Medulla oblongata (tissue), 1 donor: Measurements from ENCODE around the gene UGT1A10.

ENCODE experiments used
- DNase-seq: peaks from one replicate; pipeline ENCODE4 v3.0.0-alpha.2; 2015; ENCODE audit errors: extremely low spot score

UGT1A10 gene

DNA sequence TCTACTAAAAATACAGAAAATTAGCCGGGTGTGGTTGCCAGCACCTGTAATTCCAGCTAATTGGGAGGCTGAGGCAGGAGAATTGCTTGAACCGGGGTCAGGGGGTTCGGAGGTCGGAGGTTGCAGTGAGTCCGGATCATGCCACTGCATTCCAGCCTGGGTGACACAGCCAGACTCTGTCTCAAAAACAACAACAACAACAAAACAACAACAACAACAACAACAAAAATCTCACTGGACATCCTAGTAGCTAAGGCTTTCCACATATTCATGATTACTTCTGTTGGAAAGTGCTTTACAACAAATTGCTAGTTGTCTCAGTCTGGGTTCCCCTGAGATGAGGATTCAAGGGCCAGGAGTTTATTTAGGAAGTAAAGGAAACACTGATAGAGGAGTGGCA is 137.6 kb downstream of the UGT1A10 start:
- no peak for DNase-seq

DNA sequence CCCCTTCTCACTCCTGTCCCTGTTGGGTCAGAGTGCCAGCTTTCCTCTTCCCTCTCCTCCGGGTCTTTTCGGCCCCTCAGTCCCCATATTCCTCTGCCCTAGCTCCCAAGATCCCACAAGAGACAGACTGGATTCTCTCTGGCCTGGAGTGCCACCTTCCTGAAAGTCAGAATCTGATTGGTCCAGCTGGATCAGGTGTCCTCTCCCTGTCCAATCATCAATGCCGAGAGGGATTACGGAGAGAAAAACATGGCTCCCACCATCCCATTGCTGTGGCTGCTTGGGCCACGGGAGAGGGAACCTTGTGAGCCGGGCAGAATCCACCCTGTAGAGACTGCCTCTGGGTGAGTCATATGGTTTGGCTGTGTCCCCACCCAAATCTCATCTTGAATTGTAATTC is 139.2 kb downstream of the UGT1A10 start:
- DNase-seq, result no peak

DNA sequence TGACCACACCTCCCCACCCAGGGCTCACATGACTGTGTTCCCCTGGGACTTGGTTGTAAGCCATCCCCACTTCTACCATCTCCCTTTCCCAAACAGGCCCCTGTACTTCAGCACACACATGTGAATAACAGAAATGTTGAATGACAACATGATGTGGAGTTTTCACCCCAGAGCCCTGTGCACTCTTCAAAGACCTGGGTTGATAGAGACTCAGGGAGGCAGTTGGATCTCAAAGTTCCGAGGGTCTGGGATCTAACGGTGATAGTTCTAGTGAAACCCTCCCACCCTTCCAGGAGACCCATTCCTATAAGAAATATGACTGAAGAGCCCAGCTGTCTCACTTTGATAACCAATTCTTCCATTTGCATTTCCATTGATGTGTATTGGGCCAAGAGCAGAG is 141.8 kb downstream of the UGT1A10 start, which contains the start of gene MROH2A:
MROH2A (plus strand) TSS at position 301 of the 400 bp plus-strand sequence. CDS start 1,029 bp downstream, outside the sequence.
- no peak for DNase-seq

DNA sequence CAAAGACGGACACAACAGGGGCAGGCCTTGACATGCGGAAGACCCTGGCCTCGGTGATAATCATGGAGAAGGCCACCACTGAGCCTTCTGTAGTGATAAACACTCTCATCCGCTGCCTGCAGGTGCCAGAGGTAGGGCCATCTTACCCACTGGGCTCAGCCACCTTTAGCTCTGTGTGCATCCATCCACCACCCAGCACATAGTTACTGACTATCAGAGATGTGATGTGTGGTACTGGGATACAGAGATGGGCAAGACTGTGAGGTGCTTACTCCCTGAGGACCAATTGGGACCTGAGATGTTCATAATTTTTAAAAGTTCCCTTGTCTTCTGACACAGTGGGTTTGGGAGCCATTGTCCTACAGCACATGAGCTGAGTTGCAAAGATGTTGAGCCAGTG is 143.5 kb downstream of the UGT1A10 start:
- DNase-seq, result no peak

DNA sequence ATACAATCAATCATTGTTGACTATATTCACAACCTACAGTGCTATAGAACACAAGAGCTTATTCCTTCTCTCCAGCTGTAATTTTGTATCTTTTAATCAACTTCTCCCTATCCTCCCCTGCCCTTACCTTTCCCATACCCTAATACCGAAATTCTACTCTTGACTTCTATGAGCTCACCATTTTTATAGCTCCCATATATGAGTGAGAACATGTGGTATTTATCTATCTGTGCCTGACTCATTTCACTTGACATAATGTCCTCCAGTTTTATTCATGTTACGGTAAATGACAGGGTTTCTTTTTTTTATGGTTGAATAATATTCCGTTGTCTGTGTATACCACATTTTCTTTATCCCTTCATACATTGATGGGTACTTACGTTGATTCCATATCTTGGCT is 144.5 kb downstream of the UGT1A10 start:
- no peak for DNase-seq

DNA sequence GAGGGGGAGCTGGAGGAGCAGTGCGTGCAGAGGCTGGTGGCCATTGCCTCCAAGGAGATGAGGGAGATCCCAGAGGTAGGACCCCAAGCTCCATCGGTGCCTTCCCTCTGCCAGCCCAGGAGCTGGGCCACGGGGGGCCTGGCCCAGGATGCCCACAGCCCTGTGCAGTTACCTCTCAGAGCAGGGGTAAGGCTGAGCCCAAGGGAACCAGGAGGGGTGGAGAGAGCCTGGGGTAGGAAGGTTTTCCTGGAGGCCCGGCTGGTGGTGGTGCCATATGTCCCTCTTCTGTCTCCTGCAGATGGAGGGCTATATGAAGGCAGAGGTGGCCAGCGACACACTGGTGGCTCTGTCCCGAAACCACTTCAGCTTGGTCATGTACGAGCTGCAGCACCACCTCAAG is 153.3 kb downstream of the UGT1A10 start:
- no peak for DNase-seq

DNA sequence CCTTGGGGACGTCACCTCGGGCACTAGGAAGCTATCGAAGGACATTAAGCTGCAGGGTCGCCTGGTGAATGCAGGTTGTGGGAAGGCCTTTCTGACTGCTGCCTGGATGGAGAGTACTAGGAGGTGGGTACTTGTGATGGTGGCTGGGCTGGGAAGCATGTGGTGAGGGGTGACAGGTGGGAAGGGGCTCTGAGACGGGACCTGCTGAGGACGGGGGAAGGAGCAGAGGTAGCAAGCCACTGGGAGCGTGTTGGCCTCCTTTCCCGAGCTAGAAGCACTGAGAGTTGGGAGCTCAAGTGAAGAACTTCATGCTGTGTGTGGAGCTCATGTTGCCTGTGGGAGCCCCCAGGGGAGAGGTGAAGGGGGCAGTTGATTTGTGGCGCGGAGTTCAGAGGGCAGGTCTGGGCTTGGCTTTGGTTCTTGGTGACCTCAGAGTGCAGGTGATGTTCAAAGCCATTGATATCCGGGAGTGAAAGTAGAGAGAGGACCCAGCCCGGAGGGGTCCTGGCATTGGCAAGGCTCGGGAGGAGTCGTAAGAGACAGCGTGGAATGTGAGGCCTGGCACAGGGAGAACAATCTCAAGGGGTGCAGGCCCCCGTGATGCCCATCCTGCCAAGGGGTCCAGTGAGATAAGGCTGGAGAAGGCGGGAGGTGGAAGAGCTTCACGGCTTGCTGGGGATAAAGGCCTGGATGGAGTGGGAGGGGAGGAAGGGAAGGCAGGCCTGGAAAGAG is 155.1 kb downstream of the UGT1A10 start:
- DNase-seq, result no peak

DNA sequence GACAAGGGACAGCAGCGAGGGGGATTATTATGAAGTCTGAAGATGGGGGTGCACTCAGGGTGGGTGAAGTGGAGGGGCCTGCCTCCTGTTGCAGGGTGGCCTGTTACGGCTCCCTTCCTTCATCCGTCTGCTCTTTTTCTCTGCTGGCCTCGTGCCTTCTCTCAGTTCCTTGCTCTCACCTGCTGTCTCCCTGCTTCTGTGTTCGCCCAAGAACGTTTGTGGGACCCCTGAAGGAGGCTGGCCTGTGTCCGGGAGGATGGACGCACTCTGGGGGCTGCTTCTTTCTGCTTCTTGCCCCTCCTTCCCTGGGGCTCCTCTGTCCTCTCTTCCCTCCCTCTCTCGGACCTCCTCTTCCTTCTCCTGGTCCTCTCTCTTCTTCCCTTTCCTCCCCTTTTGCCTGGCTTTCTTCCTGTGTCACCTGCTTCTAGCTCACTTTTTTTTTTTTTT is 155.7 kb downstream of the UGT1A10 start:
- no peak for DNase-seq

DNA sequence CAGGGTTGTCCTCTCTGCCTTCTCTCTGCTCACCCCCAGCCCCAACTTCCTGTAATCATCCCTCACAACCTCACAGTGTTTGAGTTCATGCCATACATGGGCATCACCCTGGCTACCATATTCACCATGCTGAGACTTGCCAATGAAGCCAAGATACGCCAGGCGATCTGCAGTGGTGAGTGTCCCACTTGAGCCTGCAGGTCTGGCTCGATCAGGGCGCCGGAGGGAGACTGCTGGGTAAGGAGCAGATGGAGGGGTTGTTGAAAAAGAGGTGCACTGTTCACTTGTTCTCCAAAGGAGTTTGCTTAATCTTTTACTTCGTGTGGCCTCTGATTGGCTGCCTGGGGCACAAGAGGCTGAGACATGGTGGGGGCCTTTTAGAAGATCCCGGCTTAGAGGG is 156.5 kb downstream of the UGT1A10 start:
- DNase-seq, result no peak

DNA sequence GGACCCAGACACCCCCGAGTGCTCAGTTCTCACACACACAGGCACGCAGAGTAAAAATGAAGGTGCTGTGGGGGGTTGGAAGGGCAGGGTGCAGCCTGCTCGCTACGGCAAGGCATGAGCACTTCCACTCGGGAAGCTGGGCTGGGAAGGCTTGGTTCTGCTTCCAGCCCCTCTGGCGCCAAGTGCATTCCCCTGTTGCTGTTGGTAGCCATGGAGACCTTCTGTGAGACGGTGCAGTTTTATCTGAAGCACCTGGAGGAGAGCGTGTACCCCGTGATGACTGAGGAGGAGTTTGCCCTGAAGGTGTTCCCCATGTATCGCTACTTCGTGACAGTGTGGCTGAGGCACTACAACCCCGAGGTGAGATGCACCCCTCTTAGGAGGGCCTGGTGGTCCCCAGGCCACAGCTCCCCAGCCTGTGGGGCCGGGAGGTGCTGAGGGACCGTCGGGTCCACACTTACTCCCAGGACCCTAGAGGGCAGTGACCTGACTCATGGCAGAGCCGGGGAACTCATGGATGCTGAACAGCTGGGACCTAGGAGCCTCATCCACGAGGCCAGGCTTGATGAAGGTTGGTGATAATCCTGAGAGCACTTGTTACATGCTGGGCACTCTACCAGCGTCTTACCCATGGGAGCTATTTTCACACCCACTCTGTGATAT is 157.3 kb downstream of the UGT1A10 start:
- DNase-seq, result no peak

DNA sequence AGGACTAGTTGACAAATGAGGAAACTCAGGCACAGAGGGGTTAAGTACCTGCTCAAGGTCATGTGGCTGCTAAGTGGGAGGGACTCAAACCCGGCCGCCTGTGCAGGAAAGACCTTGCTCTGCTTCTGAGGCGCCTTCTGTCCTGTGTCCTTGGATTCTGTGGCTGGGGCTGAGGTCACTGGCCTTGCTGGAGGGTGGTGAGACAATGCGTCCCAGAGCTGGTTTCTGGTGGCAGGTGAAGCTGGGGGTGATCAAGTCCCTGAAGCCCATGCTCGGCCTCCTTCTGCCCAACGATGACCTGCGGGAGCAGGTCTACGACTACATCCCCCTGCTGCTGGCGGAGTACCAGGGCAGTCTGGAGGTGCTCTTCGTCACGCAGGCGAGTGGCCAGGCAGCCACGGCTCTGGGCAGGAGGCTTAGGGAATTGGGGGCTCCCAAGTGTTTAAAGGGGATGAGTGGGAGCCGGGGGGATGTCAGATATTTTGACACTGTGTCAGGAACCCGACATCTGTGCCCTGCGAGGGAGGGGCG is 157.9 kb downstream of the UGT1A10 start:
- DNase-seq, result no peak

DNA sequence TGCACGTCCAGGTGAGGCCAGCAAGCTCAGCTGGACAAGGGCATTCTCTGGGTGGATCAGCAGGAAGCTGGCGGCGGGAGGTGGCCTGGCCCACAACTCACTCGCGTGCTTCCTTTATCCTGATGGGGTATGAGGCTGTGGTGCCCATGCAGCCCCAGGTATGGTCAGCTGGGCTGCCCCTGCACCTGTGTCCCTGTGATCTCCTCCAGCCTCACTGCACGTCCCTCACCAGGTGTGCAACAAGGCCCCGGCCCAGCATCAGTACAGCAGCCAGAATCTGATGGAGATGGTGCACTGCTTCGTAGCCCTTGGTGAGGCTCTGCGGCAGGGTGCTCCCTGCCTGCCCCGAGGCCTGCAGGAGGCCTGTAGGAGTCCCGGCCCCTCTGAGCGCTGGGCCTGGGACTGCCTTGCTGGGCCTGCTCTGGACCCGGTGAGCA is 159.5 kb downstream of the UGT1A10 start:
- DNase-seq, result no peak

DNA sequence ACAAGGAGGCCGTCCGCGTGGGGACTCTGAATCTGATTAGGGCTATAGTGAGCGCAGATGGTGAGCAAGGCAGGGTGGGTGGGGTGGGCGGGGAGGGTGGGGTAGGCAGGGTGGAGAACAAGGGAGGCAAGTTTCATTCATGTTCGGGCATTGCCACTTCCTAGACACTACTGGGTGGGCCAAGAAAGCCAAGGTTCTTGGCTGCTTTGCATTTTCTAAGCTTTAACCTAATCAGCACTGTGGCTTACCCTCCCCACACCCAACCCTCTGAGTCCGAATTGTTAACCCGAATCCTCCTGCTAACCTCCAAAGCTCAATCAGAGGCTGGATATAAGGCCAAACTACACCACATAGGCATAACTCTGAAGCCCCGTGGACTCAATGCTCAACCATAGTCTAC is 160.0 kb downstream of the UGT1A10 start:
- DNase-seq, result no peak

DNA sequence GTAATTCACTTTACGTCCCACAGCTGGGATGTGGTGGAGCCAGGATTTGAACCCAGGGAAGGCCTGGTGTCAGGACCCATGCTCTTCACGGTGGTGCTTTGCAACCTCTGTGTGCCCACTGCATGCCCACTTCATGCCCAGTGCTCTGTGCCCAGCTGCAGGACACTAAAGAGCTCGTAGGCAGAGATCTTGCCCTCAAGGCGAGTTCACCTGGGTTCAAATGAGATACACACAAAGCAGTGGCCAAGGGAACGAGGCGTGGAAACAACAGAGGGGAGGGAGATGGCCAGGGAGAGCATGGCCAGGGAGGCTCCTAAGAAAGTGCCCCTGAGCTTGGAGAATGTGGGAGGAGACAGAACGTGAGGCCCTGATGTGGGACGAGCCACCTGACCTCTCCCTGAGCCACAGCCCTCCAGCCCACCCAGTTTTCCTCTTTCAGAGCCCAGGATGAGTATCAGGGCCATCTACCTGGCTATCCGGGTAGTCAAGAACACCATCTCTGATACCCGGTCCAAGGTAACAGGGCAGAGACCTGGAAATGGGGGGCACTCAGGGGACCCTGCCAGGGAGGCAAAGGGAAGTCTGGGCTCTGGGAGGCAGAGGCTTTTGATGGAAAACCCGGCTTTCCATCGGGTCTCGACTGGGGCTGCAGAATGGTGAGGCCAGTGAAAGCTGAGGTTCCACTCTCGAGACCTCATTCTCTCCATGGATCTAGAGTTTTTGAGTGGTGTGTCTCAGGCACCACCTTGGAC is 162.3 kb downstream of the UGT1A10 start:
- no peak for DNase-seq

DNA sequence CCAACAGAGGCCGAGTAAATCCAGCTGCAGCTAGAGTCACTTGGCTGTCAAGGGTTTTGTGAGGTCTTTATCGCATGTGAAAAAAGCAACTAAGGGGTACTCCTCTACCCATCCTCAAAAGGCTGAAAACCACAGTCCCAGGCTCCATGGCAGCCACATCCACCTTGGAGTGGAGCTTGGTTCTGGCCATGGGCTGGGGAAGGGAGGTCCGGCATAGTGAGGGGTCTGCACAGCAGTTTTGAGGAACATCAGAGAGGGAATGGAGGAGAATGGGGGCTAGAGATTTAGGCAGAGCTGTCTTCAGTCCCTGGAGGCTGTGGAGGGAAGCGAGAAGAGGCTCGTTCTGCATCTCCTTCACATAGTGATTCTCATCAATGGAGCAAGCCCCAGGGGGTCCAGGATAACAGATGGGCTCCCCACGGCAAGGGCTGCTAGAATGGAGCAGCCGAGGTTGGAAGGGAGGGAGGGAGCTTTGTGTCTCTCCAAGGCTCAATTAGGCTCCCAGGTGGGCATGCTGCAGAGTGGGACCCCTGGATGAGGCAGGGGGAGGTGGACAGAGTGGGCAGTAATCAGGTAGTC is 162.9 kb downstream of the UGT1A10 start:
- no peak for DNase-seq

DNA sequence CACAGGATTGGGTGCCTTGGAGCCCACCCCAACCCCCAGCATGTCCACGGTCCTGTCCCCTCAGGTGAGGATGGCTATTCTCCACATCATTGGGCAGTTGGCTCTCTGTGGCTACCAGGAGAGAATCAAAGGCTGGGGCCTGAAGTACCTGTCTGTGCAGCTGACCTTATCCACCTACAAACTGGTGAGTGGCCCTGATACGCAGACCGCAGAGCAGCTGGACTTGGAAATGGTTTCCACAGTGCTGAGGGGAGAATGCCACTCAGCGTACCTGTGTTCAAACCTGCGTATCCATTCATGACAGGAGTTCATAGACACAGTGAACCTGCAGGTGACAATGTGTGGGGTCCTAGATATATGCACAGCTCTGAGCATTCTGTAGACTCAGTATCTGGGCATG is 163.5 kb downstream of the UGT1A10 start:
- DNase-seq, result no peak

DNA sequence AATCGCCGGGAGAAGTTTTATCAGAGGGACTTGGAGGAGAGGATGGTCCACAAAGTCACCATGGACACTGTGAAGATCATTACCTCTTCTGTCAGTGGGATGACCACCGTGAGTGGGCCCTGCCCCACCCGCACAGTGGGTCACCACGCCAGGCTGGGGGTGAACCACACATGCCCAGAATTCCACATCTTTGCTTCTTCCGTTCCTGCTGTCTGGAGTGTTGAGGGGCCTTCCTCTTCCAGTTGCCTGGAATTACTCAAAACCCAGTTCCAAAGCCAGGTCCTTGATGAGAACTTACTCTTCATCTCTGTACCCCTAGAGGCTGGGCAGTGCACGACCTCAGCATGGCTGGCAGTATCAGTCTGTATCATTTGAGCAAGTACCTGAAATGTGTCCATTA is 164.0 kb downstream of the UGT1A10 start:
- no peak for DNase-seq

DNA sequence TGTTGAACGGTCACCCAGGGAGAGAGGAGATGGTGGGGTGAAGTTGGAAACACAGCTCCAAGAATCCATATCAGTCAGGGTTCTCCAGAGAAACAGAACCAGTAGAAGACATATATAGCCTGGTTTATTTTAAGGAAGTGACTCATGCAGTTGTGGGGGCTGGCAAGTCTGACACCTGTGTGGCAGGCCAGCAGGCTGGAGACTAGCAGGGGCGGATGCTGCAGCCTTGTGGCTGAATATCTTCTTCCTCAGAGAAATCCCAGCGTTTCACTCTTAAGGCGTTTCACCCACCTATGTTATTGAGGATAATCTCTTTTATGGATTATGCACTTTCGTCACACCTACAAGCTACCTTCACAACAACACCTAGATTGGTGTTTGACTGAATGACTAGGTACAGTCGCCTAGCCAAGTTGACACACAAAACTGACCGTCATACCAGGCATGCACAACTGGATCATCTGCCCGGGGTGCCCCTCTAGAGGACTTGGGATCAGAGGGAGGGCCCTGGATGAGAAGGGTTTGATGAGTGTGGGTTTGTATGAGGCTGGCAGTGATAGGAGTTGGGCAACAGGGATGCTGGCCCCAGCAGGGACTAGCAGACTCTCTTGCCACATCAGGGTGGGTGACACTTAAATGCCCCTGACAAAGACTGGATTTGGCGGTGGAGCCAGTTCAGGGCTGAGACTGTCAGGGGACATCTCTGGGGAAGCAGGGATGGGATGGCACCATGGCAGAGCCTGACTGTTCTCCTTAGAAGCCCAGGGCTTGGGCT is 165.3 kb downstream of the UGT1A10 start:
- DNase-seq, result no peak

DNA sequence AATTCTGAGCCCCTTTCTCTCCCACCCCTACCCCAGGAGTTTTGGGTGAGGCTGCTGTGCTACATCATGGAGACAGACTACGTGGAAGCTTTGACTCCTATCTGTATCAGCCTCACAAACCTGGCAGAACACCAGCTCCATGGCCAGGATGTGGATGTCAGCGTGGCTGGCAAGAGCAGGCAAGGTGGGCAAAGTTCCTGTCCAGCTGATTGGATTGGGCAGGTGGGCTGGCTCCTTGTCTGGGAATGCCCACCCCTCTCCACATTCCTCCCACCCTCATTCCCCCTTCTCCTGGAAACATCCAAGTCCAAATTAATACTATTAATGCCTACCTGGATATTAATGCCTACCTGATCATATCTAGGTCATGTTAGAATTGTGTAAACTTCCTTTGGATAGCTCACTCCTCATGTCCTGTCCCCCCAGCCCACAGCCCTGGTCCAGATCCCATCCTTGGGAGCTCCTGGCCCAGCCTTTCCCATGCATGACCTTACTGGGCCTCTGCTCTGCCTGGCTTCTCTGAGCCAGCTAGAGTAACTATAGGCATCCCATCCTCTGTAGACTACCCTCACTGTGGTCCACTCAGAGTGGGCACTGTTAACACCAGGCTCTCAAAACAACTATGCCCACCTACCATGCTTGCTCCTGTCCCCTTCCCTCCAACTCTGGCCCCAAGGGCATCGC is 166.0 kb downstream of the UGT1A10 start:
- no peak for DNase-seq

DNA sequence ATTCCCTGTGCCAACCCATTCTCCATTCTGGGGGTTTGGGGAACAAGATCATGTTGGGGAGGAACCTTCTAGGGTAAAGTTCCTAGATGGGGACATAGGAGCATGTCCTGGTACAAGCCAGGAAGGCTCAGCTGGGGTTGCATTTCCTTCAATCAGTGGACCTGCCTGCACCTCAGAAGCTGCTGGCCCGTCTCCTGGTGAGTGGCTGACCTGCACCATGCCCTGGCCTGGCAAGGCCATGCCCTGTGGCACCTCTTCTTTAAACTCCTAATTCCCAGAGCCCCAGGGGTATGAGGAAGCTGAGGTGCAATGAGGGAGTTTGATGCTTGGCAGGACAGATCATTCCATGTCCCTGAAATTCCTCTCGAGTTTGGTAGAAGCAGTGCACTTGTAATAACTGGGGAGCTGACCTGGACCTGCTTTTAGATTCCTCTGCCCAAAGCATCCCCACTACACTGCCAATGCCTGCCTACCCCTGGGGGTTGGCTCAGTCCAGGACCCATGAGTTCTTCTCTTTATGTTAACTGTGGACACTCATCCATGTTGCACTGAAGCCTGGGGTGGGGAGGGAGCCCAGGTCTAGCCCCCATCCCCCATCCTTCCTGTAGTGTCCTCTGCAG is 167.2 kb downstream of the UGT1A10 start:
- no peak for DNase-seq
